Measurements from ENCODE around the gene SORD.
"Not testable (repeated sequence)": the region's sequence is repeated elsewhere in the genome, so short reads cannot be mapped to it uniquely, and the experiment has no call there.

SORD gene

GRCh38 chr15:45069942-45070360 is 47.0 kb downstream of the SORD start:
- not testable (repeated sequence) for DNase-seq

GRCh38 chr15:45073602-45074001 is 50.6 kb downstream of the SORD start:
- not testable (repeated sequence) for DNase-seq

- not testable (repeated sequence) for DNase-seq
Measured at GRCh38 chr15:45075440-45076320, 52.7 kb downstream of the SORD start.

- not testable (repeated sequence) for DNase-seq
Measured at GRCh38 chr15:45077391-45077790, 54.4 kb downstream of the SORD start.

GRCh38 chr15:45079201-45079600 is 56.2 kb downstream of the SORD start:
- not testable (repeated sequence) for DNase-seq

- not testable (repeated sequence) for DNase-seq
Measured at GRCh38 chr15:45079628-45080246, 56.7 kb downstream of the SORD start.

GRCh38 chr15:45080593-45080992 is 57.6 kb downstream of the SORD start:
- not testable (repeated sequence) for DNase-seq

- not testable (repeated sequence) for DNase-seq
Measured at GRCh38 chr15:45082412-45082811, 59.4 kb downstream of the SORD start.

GRCh38 chr15:45083223-45083622 is 60.2 kb downstream of the SORD start:
- no peak for DNase-seq

- no peak for DNase-seq
Measured at GRCh38 chr15:45084163-45084562, 61.2 kb downstream of the SORD start.

GRCh38 chr15:45087513-45087912 is 64.5 kb downstream of the SORD start:
- DNase-seq = no peak

- no peak for DNase-seq
Measured at GRCh38 chr15:45088801-45089711, 66.1 kb downstream of the SORD start.

GRCh38 chr15:45089712-45090373 is 66.8 kb downstream of the SORD start:
- DNase-seq = no peak

GRCh38 chr15:45091161-45091560 is 68.2 kb downstream of the SORD start:
- no peak for DNase-seq

- no peak for DNase-seq
Measured at GRCh38 chr15:45091576-45091975, 68.6 kb downstream of the SORD start.

GRCh38 chr15:45093013-45093412 is 70.0 kb downstream of the SORD start:
- no peak for DNase-seq

GRCh38 chr15:45093622-45094357 is 70.8 kb downstream of the SORD start:
- no peak for DNase-seq

- DNase-seq = no peak
Measured at GRCh38 chr15:45094358-45094730, 71.3 kb downstream of the SORD start.

GRCh38 chr15:45095661-45096060 is 72.7 kb downstream of the SORD start:
- no peak for DNase-seq

GRCh38 chr15:45097466-45097865 is 74.5 kb downstream of the SORD start:
- no peak for DNase-seq

GRCh38 chr15:45099549-45100165 is 76.7 kb downstream of the SORD start:
- DNase-seq = no peak
